ENCODE data around the gene EIF3K.
"Not testable (repeated sequence)": the region's sequence is repeated elsewhere in the genome, so short reads cannot be mapped to it uniquely, and the experiment has no call there.

- TF ChIP-seq, protein P1, sequence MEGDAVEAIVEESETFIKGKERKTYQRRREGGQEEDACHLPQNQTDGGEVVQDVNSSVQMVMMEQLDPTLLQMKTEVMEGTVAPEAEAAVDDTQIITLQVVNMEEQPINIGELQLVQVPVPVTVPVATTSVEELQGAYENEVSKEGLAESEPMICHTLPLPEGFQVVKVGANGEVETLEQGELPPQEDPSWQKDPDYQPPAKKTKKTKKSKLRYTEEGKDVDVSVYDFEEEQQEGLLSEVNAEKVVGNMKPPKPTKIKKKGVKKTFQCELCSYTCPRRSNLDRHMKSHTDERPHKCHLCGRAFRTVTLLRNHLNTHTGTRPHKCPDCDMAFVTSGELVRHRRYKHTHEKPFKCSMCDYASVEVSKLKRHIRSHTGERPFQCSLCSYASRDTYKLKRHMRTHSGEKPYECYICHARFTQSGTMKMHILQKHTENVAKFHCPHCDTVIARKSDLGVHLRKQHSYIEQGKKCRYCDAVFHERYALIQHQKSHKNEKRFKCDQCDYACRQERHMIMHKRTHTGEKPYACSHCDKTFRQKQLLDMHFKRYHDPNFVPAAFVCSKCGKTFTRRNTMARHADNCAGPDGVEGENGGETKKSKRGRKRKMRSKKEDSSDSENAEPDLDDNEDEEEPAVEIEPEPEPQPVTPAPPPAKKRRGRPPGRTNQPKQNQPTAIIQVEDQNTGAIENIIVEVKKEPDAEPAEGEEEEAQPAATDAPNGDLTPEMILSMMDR (IDR thresholded peaks at IDR 0.05; ENCODE audit: borderline replicate concordance, extremely low read depth, low read length, poor library complexity, severe bottlenecking): not testable (repeated sequence)
- not testable (repeated sequence) for TF ChIP-seq EZH2 (IDR thresholded peaks at IDR 0.05; ENCODE audit: borderline replicate concordance, low read depth, low read length, severe bottlenecking)
Measured at GRCh38 chr19:38602856-38603255, 16.1 kb upstream of the EIF3K start.
